HG03342 (cell line): ENCODE results near the gene FGFR1OP2.
"Not testable (repeated sequence)": the region's sequence is repeated elsewhere in the genome, so short reads cannot be mapped to it uniquely, and the experiment has no call there.

Source experiments
- ATAC-seq: cut with Tn5 transposase; IDR thresholded peaks from one replicate; pipeline ENCODE4 v1.9.1; 2021; ENCODE audit warnings: mild to moderate bottlenecking, moderate library complexity; ENCODE audit not compliant: unreplicated experiment

FGFR1OP2 gene

DNA sequence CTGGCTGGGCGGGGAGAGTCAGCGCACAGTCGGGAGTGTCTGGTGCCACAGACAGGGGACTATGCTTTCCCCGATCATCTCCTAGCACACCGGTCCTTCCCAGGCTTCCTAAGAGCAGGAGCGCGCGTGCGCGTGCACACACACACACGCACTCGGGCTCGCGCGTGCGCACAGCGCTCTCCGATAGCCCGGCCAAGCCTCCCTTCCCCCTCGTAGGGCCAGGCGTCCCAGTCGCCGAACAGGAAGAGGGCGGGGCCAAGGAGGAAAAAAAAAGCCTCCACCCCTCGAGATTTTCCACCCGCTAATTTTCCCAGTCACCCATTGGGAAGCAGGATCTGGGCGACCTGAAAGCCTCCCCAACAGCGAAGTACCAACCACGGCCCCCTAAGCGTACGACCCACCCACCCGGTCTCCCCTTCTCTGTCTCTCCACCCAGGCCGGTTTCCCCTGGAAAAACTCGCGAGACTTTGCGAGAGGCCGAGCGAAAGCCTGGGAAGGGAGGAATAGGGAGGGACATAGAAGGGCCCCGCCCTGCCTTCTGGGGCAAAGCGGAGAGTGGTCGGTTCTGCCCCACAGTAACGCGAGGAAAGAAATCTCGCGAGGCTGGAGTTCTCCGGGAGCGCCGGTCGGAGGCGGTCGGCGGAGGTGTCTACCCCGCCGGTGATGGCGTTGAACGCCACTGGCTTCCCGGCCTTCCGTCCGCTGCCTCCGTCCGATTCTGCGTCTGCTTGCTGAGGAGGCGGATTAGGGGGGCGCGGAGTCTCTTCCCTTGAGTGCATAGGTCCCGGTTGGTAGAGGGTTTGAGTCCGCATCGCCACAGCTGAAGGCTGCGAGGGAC lies at the start of gene FGFR1OP2, which contains the start of gene INTS13:
Gene FGFR1OP2 (plus strand): TSS at position 608 of the 838 bp plus-strand sequence. CDS start 15,689 bp downstream, outside the sequence.
Gene INTS13 (minus strand): TSS at position 119 of the 838 bp plus-strand sequence. CDS start 1,178 bp downstream, outside the sequence.
- ATAC-seq, result peak; percentile 86

DNA sequence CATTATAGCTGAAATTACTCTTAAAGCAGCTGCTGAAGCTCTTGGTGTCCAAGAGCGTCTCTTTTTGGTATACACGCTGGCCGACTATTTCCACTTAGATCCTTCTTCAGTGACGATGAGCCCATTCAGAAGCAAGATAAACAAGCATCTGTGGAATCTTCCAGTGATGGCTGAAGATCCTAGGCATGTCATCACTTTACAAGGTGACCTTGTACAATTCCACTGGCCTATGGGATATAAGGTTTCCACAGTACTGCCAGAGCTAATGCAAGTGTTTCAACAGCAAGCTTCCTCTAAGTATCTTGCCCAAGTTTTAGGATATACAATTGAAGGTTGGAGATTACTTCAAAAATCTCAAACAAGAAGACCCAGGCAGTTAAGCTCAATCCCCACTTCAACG lies 47.5 kb upstream of the FGFR1OP2 start:
- ATAC-seq, result no peak

DNA sequence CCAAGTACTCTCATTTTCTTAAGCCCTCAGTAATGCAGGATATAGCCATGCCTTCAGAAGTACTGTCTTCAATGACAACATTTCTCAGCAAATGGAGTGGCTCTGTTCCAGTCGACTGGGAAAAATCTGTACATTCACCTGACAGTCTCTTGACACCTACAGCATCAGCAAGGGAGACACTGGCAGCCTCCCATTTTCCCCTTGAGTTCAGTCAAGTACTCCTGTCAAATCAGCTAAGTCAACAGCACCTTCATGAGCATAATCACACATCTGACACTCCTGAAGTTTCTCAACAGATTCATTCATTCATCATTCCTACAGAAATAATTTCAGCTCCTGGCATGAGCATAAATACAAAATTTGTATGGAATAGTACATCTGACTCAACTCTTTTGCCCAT lies 46.6 kb upstream of the FGFR1OP2 start:
- ATAC-seq, result no peak

DNA sequence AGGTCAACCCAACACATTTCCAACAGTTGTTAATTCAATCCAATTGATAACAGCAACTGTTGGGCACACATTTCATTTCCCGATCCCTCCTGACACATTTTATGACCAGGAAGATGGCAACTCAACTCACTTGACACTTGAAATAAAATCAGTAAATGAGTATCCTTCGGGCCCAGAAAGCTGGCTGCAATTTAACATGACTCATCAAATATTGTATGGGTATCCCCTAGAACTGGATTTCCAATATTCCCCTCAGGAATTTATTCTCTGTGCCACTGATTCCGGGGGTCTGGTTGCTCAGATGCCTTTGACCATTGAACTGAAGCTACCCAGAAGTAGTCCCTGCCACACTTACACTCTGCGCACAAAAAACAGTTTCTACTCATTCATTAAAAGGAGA lies 42.6 kb upstream of the FGFR1OP2 start:
- ATAC-seq, result no peak

DNA sequence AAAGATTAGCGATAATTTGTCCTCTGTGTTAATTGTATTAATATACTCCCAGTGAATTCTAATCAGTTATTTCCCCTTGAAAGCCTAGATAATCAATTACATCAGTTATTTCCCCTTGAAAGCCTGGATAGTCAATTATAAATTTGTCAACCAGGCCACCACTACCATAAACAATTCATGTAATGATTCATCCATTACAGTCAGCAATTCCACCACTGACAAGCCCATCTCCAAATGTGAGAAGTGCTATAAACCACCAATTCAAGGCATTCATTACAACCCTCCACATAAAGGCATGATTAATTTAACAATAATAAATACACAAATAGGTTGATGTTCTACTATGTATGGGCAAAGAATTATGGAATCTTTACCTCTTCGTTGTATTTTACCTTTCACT lies 41.4 kb upstream of the FGFR1OP2 start:
- no peak for ATAC-seq

DNA sequence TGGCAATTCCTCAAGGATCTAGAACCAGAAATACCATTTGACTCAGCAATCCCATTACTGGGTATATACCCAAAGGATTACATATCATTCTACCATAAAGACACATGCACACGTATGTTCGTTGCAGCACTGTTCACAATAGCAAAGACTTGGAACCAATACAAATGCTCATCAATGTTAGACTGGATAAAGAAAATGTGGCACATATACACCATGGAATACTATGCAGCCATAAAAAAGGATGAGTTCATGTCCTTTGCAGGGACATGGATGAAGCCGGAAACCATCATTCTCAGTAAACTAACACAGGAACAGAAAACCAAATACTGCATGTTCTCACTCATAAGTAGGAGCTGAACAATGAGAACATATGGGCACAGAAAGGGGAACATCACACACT lies 34.9 kb upstream of the FGFR1OP2 start:
- not testable (repeated sequence) for ATAC-seq

DNA sequence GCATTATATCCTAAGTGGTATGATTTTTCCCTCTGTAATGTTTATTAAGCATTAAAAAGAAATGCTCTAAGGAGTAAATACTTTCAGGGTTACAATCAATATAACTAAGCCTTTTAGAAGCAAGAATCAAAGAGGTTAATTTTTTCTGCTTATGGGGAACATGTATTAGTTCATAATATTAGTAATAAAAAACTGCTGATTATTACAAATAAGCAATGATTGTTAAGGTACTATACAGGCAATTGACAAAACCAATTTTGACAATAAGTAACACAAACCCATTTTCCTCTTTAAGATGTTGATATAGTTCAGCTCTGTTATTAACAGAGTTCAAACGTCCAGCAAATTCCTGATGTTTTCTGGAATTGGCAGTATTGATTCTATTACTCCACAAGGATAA lies 32.2 kb upstream of the FGFR1OP2 start:
- no peak for ATAC-seq

DNA sequence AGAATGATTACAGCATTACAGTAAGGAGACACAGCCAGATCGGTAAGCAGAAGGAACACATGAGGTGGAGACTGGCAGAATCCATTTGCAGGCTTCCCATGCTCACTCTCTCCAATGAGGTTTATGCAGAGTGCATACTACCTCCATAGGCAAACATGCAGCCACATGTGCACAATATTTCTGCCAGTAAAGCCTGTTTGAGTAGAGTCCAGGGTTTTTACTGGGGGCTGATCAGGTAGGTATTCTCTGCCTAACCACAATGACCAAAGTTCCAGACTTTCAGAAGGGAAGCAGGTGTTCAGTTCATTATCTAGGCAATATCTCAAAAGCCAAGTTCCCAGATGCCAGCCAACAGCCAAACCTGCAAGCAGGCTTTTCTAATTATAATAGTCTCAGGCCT lies 31.6 kb upstream of the FGFR1OP2 start:
- ATAC-seq, result no peak

DNA sequence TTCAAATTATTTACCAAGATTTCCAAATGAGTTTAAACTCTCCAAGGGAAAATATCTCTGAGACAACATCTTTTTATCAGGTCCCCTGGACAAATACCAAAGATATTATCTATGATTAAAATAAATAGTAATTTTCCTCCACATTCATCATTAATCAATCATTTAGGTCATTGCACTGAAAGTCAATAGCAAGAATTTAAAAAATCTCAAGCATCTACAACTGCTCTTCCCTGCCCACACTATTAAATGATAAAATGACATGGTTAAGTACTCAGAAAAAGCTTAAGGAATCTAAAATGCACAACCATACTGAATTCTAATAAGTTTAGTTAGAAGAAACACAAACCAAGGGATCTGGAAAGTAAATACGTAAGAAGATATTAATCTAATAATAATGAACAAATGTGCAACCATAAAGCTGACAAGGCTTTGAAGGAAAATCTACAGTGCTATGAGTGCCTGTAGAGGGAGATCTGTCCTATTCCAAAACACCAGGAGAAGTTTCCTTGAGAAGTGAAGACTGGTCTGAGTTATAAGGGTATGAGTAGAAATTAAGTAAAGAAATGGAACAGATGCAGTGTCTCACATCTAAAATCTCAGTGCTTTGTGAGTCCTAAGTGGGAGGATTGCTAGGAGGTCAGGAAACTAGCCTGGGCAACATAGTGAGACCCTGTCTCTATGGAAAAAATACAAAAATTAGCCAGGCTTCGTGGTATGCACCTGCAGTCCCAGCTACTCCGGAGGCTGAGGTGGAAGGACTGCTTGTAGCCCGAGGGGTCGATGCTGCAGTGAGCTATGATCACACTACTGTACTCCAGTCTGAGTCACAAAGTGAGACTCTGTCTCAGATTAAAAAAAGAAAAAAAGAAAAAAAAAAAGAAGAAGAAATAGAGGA lies 19.7 kb upstream of the FGFR1OP2 start:
- no peak for ATAC-seq

DNA sequence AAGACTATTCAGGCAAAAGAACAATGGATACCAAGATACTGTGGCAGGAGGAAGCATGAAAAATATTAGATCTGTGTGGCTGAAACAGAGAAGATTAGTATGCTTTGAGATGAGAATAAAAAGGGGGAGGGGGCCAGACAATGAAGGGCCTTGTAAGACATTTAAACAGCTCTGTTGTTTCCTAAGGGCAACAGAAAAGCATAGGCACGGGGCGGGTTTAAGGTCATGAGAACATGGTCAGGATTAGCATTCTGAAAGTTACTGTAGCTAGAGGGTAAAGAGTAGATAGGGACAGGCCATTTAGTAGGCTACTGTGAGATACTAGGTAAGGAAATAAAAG lies 19.1 kb upstream of the FGFR1OP2 start:
- no peak for ATAC-seq

DNA sequence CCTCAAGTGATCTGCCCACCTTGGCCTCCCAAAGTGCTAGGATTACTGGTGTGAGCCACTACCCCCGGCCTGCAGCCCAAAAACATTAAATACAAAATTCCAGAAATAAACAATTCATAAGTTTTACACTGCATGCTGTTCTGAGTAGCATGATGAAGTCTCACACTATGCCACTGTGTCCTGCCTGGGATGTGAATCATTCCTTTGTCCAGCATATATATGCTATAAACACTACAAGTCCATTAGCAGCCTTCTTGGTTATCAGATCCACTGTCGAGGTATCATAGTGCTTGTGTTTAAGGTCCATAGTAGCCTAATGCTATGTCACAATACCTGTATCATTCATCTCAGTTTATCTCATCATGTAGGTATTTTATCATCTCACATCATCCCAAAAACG lies 16.4 kb upstream of the FGFR1OP2 start:
- no peak for ATAC-seq

DNA sequence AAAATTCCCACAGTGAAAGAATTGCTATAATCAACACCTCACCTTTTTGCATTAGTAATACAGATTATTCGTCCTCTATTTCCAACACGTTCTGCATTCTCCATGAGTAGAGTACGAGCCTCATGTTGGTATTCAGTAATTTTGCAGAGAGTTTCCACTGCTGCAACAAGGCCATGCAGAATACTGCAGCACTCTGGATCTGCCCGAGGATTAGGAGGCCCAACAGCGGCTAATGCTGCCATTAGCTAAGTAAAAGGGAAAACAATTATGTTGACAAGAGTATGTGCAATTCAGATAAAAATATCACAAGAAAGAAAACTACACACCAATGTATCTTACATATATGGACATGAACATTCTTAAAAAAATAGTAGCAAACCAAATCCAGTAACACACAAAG lies 9.6 kb upstream of the FGFR1OP2 start:
- no peak for ATAC-seq

DNA sequence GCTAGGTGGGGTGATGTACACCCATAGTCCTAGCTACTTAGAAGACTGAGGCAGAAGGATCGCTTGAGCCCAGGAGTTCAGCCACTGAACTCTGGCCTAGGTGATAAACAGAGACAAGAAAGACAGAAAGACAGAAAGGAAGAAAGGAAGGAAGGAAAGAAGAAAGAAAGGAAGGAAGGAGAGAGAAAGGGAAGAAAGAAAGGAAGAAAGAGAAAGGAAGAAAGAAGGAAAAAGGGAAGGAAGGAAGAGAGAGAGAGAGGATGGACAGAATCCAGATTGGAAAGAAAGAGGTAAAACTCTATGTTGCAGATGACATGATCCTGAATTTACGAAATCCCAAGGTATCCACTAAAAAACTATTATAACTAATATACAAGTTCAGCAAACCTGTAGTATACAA lies 8.7 kb upstream of the FGFR1OP2 start:
- no peak for ATAC-seq

DNA sequence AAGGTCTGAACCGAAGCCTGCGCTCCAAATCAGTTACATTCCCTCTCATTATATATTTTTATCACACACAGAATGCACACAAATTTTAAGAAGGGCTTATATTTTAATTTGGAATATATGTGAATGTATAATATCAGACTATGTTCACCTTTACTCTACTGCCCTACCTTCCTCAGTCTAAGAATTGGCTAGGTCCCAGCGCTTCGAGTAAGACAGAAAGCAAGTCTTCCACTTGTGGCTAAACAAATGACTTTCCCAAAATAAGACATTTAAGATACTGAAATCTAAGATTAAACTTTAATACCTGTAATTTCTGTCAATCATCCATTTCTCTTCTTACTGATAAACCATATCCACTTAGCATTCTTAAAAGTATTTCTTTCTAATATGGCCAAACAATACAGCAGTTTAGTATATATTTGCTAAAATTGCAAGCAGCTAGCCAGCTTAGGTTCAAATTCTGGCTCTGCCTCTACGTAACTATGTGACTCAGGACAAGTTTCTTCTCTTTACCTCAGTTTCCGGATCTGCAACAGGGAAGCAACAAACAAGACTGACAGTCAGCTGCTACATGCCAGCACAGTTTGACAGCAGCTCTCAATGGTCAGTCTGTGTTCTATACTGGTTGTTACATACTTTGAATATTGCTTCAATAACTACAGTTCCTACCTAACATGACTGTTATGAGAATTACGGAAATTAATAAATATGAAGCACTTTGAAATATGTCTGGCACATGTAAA lies 2.5 kb upstream of the FGFR1OP2 start:
- ATAC-seq, result no peak

DNA sequence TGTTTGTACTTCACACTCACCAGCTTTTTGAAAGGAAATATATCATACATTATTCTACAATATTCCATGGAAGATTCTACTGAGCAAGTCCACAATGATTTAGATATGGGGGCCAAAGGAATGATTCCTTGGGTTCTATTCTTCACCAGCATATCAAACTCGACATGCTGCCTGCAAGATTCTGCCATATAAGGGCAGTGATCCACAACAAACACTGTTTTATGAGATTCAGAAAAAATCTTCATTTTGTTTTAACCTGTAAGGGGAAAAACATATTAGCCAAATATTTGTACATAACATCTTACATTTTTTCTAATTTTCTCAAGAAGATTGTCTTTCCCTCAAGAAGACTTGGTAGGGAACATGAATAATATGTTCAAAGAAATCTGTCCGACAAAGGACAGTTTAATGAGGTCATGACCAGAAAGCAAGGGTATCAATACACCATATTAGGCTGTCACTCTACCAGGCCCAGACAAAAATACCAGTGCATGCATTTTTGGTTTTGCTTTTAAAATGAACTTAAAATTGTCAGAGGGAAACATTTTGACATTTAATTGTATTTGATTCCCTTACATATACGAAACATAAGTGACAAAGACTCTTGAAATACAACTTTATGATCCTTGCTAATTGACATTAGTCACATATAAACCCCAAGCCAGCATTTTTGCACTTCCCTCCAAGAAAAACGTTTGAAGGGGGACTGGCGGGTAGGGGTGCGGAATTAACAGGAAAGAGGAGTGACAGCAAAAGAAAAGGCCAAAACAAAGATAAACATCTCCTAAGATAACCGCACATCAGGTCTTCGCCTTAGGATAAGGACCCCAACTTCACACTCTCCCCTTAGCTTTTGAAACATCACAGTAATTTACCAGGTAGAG lies 1.5 kb upstream of the FGFR1OP2 start:
- ATAC-seq, result no peak

DNA sequence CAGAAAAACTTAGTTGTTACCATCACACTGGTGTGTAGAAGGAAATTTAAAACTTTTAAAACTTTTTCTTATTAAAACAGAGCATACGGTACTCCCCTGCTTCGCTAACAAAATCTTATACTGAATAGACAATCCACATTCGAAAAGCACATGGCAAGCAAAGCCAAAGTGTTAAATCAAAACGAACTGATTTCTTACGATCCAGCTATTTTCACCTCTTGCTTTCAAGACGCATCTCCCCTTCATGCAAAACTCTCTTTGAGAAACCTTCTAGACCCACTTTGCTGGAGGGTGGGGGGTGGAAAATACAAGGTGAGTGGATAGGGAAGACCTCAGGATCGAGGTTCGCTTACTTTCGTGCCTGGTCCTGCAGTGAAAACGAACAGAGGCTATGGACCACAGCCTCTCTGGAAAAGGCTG lies 817 bp upstream of the FGFR1OP2 start:
- no peak for ATAC-seq

DNA sequence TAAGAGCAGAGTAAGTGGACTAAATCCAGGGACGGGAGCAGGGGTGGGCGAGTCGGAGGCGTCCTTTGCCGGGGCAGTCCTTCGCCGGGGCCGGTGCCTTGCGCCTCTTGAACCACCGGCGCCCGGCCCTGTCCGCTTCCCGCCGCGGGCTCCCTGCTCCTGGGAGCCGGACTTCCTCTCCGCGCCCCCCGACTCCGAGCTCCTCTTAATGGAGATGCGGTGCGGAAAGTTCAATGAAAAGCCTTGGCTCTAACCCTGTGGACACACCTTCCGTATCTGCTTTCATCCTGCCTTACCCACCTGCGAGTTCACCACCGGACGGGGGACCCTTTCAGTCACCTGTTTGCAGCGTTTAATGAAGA lies 412 bp downstream of the FGFR1OP2 start:
- ATAC-seq, result peak; percentile 4

DNA sequence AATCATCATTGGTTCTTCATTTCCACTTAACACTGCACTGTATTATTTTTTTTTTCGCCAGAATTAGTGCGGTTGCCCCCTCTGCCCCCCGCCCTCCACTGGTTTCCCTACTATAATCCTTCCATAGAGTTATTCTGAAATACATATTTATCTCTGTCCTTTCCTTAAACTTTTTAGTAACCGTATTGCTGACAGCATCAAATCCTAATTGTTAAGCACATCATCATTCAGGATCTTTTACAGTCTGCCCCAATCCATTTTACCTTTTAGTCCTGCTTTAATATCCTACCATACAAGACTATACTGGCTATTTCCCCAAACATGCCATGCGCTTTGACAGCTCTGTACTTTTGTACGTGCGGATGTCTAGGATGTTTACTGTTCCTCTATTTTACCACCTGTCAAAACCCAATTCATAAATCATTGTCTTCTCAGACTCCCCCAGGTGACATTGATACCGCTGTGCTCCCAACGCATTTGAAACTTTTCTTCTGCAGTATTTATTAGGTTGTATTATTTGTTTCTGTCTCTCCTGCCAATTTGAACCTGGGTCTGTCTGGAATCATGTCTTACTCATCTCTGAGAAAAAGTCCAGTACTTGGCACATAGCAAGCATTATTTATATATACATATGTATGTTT lies 1.0 kb downstream of the FGFR1OP2 start:
- no peak for ATAC-seq

DNA sequence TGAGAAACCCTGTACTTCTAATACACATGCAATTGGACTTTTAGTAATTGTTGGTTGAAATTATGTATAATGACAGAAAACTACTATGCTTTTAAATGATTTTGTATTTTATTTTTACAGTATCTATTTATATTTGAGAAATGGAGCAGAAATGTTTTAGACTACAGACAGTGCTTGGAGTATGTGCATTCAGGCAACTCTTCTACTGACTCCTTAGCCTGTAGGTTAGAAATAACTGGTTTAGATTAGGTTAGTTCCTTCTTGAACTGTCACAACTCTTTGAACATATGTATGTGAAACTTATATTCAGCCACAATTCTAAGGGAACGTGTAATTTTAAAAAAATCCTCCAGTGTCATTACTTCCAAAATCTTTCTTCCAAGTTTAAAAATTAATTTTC lies 1.7 kb downstream of the FGFR1OP2 start:
- no peak for ATAC-seq
